Activated CD4-positive, alpha-beta T cell treated with anti-CD3 and anti-CD28 coated beads, Interleukin-2, amount 10 ng/mL, durations not matched to agents 7 days and 5 days (primary cell): Measurements from ENCODE around the gene FBXW7. TPM values are rescaled to one million over a fixed set of nuclear protein-coding genes. Genes with fewer than 3 reads are reported as not detected.

Experiments used
- CTCF ChIA-PET: fragments of 350-600 bp; sonication (Branson Sonifier 250); formaldehyde crosslinking; loops from one replicate; lab custom pipeline; 2021; ENCODE audit warnings: antibody characterized with exemption; lab: Charles Lee
- POLR2A ChIA-PET: fragments of 350-600 bp; sonication (Branson Sonifier 250); formaldehyde crosslinking; loops from one replicate; lab custom pipeline; 2021; ENCODE audit warnings: antibody characterized with exemption; lab: Charles Lee
- DNase-seq: peaks from one replicate; pipeline ENCODE4 v3.0.0-alpha.2; 2020
- H3K27ac Mint-ChIP-seq: one replicate; pipeline ENCODE4 v1.8.0; 2021; ENCODE audit warnings: mild to moderate bottlenecking, moderate library complexity, mixed read lengths
- H3K27me3 Mint-ChIP-seq: one replicate; pipeline ENCODE4 v1.8.0; 2021; ENCODE audit warnings: mixed read lengths
- H3K36me3 Mint-ChIP-seq: one replicate; pipeline ENCODE4 v1.8.0; 2021; ENCODE audit warnings: low read depth, mixed read lengths
- H3K4me1 Mint-ChIP-seq: one replicate; pipeline ENCODE4 v1.8.0; 2021; ENCODE audit warnings: mixed read lengths
- H3K4me3 Mint-ChIP-seq: one replicate; pipeline ENCODE4 v1.8.0; 2021; ENCODE audit warnings: mild to moderate bottlenecking, moderate library complexity, mixed read lengths
- H3K9me3 Mint-ChIP-seq: one replicate; pipeline ENCODE4 v1.8.0; 2021; ENCODE audit warnings: mixed read lengths
- total RNA-seq, 2 experiments: library from RNA; stranded (reverse); gene quantifications; one replicate each; pipeline ENCODE4 v1.2.3, GENCODE V29; 2021

The FBXW7 gene
- total RNA-seq, 2 experiments from 2014 or later, result 49.4 to 52.2 TPM

DNA sequence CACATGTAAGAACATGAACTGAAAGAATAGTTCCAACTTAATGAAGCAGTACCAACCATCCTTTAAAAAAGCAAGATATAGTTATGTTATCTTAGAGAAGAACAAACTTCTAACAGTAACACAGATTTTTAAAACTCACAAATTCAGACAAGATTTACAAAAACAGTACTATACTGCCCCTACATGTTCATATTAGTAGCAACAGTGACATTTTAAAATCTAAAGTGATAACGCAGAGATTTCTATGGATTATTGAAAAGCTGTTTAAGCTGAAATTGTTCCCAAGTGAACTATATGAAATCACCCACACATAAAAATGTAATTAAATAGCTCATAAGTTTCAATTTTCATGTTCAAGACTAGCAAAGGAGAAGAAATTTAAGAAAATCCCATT, 166.0 kb downstream of the FBXW7 start:
- Mint-ChIP-seq H3K27me3 (no peaks in the 10 kb centered on the region), H3K4me3 (no peak overlapping the region), H3K4me1 (peaks cover 2% of the 10 kb centered on the region), H3K9me3 (peaks cover 3% of the 10 kb centered on the region), H3K36me3 (peaks cover 16% of the 10 kb centered on the region), H3K27ac (no peak overlapping the region)
- no peak for DNase-seq
- ChIA-PET CTCF (no interaction called here), POLR2A (no interaction called here)

DNA sequence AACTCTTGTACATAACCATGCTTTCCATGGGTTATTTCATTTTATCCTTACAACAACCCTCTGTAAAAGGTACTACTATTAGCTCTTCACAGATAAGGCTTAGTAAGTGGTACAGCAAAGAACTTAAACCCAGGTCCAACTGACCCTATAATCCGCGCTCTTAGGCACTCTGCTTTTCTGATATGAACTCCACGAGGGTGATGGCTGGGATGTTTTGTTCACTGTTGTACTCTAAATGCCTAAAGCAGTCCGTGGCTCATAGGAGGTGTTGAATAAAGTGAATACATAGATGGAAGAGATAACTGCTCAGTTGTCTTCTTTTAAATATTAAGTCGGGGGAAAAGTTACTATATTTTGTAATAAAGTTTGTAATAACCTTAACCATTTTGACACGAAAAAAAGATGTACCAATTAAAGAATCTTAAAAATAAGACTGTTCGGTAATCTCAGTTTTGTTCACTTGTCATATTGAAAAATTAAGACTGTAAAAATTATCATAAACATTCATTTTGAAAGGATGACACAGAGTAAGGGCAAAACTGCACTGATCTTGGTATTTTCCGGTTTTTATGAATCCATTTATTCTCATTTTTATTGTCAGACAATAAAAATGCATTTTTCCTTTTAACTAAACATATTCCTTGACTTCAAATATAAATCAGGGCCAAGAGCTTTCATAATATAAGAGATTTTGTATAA, 166.5 kb downstream of the FBXW7 start:
- DNase-seq, result no peak
- no peak overlapping the region for H3K27ac Mint-ChIP-seq
- ChIA-PET CTCF (no interaction called here), POLR2A (no interaction called here)
- H3K36me3 Mint-ChIP-seq, result peaks cover 18% of the 10 kb centered on the region
- peaks cover 3% of the 10 kb centered on the region for H3K9me3 Mint-ChIP-seq
- no peak overlapping the region for H3K4me3 Mint-ChIP-seq
- H3K27me3 Mint-ChIP-seq, result no peaks in the 10 kb centered on the region
- peaks cover 2% of the 10 kb centered on the region for H3K4me1 Mint-ChIP-seq

DNA sequence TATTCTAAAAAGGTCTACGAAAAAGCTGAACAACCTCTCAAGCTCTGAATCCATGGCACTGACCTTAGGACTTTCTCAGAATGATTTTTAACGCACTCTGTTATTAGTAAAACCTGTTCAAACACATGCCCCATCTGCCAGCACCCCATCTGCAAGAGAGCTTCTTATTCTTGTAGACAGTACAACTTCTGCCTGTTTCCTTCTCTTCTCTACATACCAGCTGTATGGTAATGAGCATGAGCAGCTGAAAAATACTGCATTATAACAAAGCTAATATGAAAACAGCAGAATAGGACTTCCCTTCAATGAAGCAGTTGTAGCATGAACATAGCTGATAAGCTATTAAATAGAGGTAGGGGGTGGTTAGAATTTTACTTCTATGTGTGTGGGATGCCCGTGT, 167.9 kb downstream of the FBXW7 start:
- ChIA-PET POLR2A (no interaction called here), CTCF (no interaction called here)
- H3K4me3 Mint-ChIP-seq, result no peak overlapping the region

DNA sequence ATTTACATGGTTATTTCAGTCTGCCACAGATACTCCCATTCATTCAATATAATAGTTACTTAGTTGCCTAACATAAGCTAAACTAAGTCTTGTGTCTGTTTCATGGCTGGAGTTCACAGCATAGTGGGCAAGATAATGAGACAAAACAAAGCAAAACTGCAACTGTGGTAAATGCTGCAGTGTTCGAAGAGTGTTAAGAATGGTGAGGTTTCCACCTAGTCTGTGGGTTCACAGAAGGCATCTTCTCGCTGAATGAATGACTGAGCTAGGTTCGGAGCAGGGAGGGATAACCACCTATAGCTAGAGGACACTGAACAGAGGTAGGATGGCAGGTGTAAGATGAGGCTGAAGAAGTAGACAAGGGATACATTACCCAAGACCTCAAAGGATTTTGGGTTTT, 171.0 kb downstream of the FBXW7 start:
- ChIA-PET CTCF (interaction anchor here (0.6 to 1.5 kb wide), 4 partner anchors 44 to 449 kb away, joined by 3 read pairs; no protein-coding TSS in a partner anchor), POLR2A (no interaction called here)
- no peak overlapping the region for H3K4me3 Mint-ChIP-seq
- DNase-seq, result no peak
- peaks cover 2% of the 10 kb centered on the region for H3K4me1 Mint-ChIP-seq
- no peak overlapping the region for H3K27ac Mint-ChIP-seq
- H3K9me3 Mint-ChIP-seq, result peaks cover 3% of the 10 kb centered on the region
- peaks cover 25% of the 10 kb centered on the region for H3K36me3 Mint-ChIP-seq
- H3K27me3 Mint-ChIP-seq, result no peaks in the 10 kb centered on the region

More for the DNA sequence above, 167.9 kb downstream of the FBXW7 start:
- DNase-seq, result no peak
- Mint-ChIP-seq H3K27ac (no peak overlapping the region), H3K27me3 (no peaks in the 10 kb centered on the region), H3K9me3 (peaks cover 3% of the 10 kb centered on the region), H3K36me3 (peaks cover 22% of the 10 kb centered on the region), H3K4me1 (peaks cover 2% of the 10 kb centered on the region)

DNA sequence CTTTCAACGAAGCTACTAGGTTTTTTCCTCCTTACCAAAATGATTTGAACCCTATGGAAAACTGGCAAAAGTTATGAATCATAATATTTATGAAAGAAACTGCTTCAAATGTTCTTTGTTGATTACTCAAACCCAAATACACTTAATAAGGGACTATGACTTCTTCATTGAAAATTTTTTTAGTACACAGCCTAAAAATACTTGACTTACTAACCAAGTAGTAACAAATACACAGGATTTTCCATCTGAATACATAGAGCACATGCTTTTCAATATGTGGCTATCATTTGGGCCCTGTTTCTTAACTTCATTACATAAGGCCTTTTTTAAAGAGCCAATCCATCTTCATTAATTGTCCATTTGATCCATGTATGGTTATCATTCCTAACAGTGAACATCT, 171.5 kb downstream of the FBXW7 start:
- H3K36me3 Mint-ChIP-seq, result peaks cover 29% of the 10 kb centered on the region
- ChIA-PET CTCF (interaction anchor here (1.5 kb wide), 1 partner anchor 99 kb away, joined by 3 read pairs; no protein-coding TSS in a partner anchor), POLR2A (no interaction called here)
- peaks cover 4% of the 10 kb centered on the region for H3K4me1 Mint-ChIP-seq
- H3K4me3 Mint-ChIP-seq, result no peak overlapping the region
- no peak overlapping the region for H3K27ac Mint-ChIP-seq
- H3K9me3 Mint-ChIP-seq, result peaks cover 3% of the 10 kb centered on the region
- DNase-seq, result no peak
- no peaks in the 10 kb centered on the region for H3K27me3 Mint-ChIP-seq

DNA sequence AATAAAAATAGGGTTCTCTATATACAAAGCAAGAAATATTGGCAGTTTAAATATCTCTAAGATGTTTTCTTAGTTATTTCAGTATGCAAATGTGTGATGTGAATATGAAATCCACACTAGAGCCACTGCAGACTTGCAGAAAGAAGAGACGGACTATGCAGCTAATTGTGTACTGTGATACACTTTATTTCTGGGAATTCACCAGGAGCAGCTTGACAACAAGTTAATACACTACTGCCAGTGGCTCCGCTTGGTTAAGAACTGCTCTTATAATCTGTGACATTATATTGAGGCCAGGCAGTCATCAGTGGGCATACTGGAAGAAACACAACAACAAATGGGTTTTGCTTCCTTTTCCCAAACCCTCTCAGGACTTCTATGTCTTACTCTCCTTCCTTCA, 172.0 kb downstream of the FBXW7 start:
- peaks cover 3% of the 10 kb centered on the region for H3K9me3 Mint-ChIP-seq
- CTCF ChIA-PET, result interaction anchor here (1.5 kb wide), 1 partner anchor 99 kb away, joined by 3 read pairs; no protein-coding TSS in a partner anchor
- POLR2A ChIA-PET, result no interaction called here
- no peak for DNase-seq
- H3K4me1 Mint-ChIP-seq, result peaks cover 2% of the 10 kb centered on the region
- H3K4me3 Mint-ChIP-seq, result no peak overlapping the region
- H3K27ac Mint-ChIP-seq, result no peak overlapping the region
- no peaks in the 10 kb centered on the region for H3K27me3 Mint-ChIP-seq
- peaks cover 30% of the 10 kb centered on the region for H3K36me3 Mint-ChIP-seq

- ChIA-PET POLR2A (no interaction called here), CTCF (no interaction called here)
- Mint-ChIP-seq H3K4me1 (peaks cover 2% of the 10 kb centered on the region), H3K27ac (no peak overlapping the region), H3K4me3 (no peak overlapping the region), H3K27me3 (no peaks in the 10 kb centered on the region), H3K9me3 (peaks cover 3% of the 10 kb centered on the region), H3K36me3 (peaks cover 30% of the 10 kb centered on the region)
- DNase-seq, result no peak
These were observed 172.8 kb downstream of the FBXW7 start for GRCh38 chr4:152363086-152363485.

- Mint-ChIP-seq H3K4me1 (peaks cover 2% of the 10 kb centered on the region), H3K27me3 (no peaks in the 10 kb centered on the region), H3K4me3 (no peak overlapping the region), H3K27ac (no peak overlapping the region), H3K9me3 (no peaks in the 10 kb centered on the region), H3K36me3 (peaks cover 17% of the 10 kb centered on the region)
- ChIA-PET POLR2A (no interaction called here), CTCF (no interaction called here)
- no peak for DNase-seq
These were observed 175.9 kb downstream of the FBXW7 start for GRCh38 chr4:152360045-152360410.

GRCh38 chr4:152359208-152360044, 176.5 kb downstream of the FBXW7 start:
- Mint-ChIP-seq H3K27ac (no peak overlapping the region), H3K4me1 (peaks cover 2% of the 10 kb centered on the region), H3K36me3 (peaks cover 14% of the 10 kb centered on the region), H3K27me3 (no peaks in the 10 kb centered on the region), H3K9me3 (no peaks in the 10 kb centered on the region), H3K4me3 (no peak overlapping the region)
- ChIA-PET POLR2A (no interaction called here), CTCF (interaction anchor here (0.6 kb wide), 1 partner anchor 18 kb away, joined by 3 read pairs; no protein-coding TSS in a partner anchor)
- DNase-seq, result no peak

- Mint-ChIP-seq H3K27me3 (no peaks in the 10 kb centered on the region), H3K9me3 (no peaks in the 10 kb centered on the region), H3K4me1 (peaks cover 16% of the 10 kb centered on the region), H3K4me3 (no peak overlapping the region), H3K36me3 (peaks cover 8% of the 10 kb centered on the region), H3K27ac (no peak overlapping the region)
- CTCF ChIA-PET, result interaction anchor here (0.6 kb wide), 1 partner anchor 342 kb away, joined by 5 read pairs; no protein-coding TSS in a partner anchor
- POLR2A ChIA-PET, result no interaction called here
- no peak for DNase-seq
These were observed 178.7 kb downstream of the FBXW7 start for GRCh38 chr4:152357206-152357605.

DNA sequence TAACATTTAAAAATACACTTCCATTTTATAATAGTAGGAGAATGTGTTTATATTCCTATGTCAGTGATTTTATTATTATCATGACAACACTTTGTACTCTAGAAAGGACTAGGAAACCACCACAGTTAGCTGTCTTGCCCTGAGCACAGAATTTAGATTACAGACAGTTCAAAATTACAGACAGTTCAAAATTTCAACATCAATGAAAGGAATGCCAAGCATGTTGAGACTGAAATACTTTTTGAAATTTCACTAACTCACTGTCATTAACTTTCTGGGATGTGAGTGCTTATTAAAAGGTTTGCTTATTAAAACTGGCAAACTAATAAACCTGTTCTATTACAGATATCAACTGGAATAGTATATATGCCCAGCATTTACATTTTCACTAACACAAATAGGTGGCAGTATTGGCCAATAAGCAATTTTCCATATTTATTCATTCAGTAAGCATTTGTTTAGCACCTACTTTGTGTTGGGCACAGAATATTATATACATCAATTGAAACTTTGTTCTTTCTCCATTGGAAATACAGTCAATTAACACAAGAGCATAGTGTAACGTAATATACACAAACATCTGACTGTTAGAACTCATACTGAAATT, 179.4 kb downstream of the FBXW7 start:
- Mint-ChIP-seq H3K36me3 (peaks cover 8% of the 10 kb centered on the region), H3K4me1 (peaks cover 16% of the 10 kb centered on the region), H3K4me3 (no peak overlapping the region), H3K9me3 (no peaks in the 10 kb centered on the region), H3K27me3 (no peaks in the 10 kb centered on the region), H3K27ac (no peak overlapping the region)
- no peak for DNase-seq
- CTCF ChIA-PET, result interaction anchor here (0.6 kb wide), 1 partner anchor 342 kb away, joined by 5 read pairs; no protein-coding TSS in a partner anchor
- POLR2A ChIA-PET, result no interaction called here

DNA sequence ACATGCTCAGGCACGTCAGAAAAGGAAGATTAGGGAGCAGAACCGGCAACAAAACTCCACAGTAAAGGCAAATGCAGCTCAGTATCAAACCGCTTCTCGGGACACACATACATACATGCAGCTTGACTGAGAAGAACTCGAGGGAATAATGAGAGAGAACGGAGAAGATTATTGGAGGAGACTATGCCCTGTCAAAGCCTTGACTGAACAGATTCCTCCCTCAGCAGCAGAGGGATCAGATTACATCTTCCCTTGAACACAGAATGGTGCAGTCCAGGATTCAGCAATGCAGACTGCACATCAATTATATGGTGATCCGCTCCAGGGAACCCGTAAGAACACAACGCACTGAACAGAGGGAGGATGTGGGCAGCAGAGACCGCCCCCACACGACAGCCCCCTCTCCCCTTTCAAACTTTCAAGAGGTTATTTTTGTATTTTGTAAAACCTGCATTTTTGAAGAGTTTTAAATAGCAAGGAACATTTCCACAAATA, 183.2 kb downstream of the FBXW7 start:
- ChIA-PET CTCF (interaction anchor here (1.0 kb wide), 1 partner anchor 554 kb away, joined by 3 read pairs; no protein-coding TSS in a partner anchor), POLR2A (no interaction called here)
- Mint-ChIP-seq H3K27me3 (no peaks in the 10 kb centered on the region), H3K4me1 (peaks cover 17% of the 10 kb centered on the region), H3K27ac (no peak overlapping the region), H3K4me3 (no peak overlapping the region), H3K36me3 (no peaks in the 10 kb centered on the region), H3K9me3 (no peaks in the 10 kb centered on the region)
- no peak for DNase-seq
